ENCODE data around the gene KRT20. TPM values are rescaled to one million over a fixed set of nuclear protein-coding genes. Genes with fewer than 3 reads are reported as not detected.

Gene KRT20, protein sequence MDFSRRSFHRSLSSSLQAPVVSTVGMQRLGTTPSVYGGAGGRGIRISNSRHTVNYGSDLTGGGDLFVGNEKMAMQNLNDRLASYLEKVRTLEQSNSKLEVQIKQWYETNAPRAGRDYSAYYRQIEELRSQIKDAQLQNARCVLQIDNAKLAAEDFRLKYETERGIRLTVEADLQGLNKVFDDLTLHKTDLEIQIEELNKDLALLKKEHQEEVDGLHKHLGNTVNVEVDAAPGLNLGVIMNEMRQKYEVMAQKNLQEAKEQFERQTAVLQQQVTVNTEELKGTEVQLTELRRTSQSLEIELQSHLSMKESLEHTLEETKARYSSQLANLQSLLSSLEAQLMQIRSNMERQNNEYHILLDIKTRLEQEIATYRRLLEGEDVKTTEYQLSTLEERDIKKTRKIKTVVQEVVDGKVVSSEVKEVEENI
- total RNA-seq (2022; extraction: Qiagen RNA extraction; ENCODE audit: low read depth), result 0.17 to 0.52 TPM (median 0.26 TPM) in 5 replicates

DNA sequence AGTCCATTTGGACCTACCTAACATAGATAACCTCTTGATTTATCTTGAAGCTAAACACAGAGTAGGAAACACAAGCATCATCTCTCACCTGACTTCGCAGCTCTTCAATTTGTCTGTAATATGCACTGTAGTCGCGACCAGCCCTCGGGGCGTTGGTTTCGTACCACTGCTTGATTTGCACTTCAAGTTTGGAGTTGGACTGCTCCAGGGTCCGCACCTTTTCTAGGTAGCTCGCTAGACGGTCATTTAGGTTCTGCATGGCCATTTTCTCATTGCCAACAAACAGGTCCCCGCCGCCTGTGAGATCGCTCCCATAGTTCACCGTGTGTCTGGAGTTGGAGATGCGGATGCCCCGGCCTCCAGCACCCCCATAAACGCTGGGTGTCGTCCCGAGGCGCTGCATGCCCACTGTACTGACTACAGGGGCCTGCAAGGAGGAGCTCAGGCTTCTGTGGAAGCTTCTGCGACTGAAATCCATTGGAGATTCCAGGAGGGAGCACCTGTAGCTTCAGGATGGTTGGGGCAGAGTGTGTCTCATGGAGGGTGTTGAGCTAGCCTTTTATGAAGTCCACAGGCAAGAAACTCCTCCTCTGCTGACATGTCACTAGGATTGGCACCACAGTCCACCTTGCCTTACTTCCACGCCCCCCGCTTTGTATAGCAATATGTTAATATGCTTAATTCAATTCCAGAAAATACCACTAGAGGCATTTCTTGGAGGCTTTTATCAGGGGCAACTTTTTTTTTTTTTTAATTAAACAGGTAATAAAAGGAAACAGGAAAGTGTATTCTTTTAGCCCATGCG is at the start of gene KRT20:
TSS of gene KRT20 (minus strand) at position 535 of the 805 bp plus-strand sequence. CDS start at position 478, 57 bp downstream.

DNA sequence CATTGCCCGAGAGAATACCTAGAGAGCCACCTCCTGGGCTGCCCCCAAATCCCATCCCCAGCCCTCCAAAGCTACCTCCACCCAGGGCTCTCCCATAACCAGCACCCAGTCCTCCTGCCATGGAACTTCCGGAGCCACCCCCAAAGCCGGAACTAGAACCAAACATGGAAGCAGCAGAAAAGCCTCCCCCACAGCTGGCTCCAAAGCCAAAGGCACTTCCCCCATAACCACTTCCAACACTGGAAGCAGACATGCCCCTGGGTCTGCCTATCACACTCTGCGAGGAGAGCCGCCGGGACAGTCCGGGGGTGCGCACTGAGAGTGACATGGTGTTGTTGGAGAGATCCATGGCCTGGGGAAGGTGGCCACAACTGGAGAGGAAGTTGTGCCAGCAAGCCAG is 18.2 kb downstream of the KRT20 start, which contains the start of gene KRT12:
TSS of gene KRT12 (minus strand) at position 386 of the 400 bp plus-strand sequence. CDS start at position 349, 37 bp downstream.

Other genes with a start within 250 kb of the KRT20 start
- gene SMARCE1, start 237.4 kb downstream of the KRT20 start, total RNA-seq (2022; extraction: Qiagen RNA extraction; ENCODE audit: low read depth), result 109 to 118 TPM (median 115 TPM) in 5 replicates
- 0.38 to 0.66 TPM (median 0.58 TPM) in 5 replicates for gene KRT222, start 220.1 kb downstream of the KRT20 start, total RNA-seq (2022; extraction: Qiagen RNA extraction; ENCODE audit: low read depth)
- gene KRT24, start 181.5 kb downstream of the KRT20 start, total RNA-seq (2022; extraction: Qiagen RNA extraction; ENCODE audit: low read depth), result not detected in 5 replicates
- not detected in 5 replicates for gene KRT25, start 129.9 kb downstream of the KRT20 start, total RNA-seq (2022; extraction: Qiagen RNA extraction; ENCODE audit: low read depth)
- not detected in 5 replicates for gene KRT26, start 113.0 kb downstream of the KRT20 start, total RNA-seq (2022; extraction: Qiagen RNA extraction; ENCODE audit: low read depth)
- gene KRT27, start 102.7 kb downstream of the KRT20 start, total RNA-seq (2022; extraction: Qiagen RNA extraction; ENCODE audit: low read depth), result not detected in 5 replicates
- not detected in 5 replicates for gene KRT28, start 85.3 kb downstream of the KRT20 start, total RNA-seq (2022; extraction: Qiagen RNA extraction; ENCODE audit: low read depth)
- gene KRT10, start 62.6 kb downstream of the KRT20 start, total RNA-seq (2022; extraction: Qiagen RNA extraction; ENCODE audit: low read depth), result 83.2 to 124 TPM (median 115 TPM) in 5 replicates
- 0.08 TPM in 1 of 5 replicates, not detected in the others for gene KRT12, start 18.0 kb downstream of the KRT20 start, total RNA-seq (2022; extraction: Qiagen RNA extraction; ENCODE audit: low read depth)
- 0.08 TPM in 1 of 5 replicates, not detected in the others for gene KRT23, start 52.4 kb upstream of the KRT20 start, total RNA-seq (2022; extraction: Qiagen RNA extraction; ENCODE audit: low read depth)
- gene KRT39, start 81.7 kb upstream of the KRT20 start, total RNA-seq (2022; extraction: Qiagen RNA extraction; ENCODE audit: low read depth), result not detected in 5 replicates
- gene KRT40, start 99.1 kb upstream of the KRT20 start, total RNA-seq (2022; extraction: Qiagen RNA extraction; ENCODE audit: low read depth), result not detected in 5 replicates
- not detected in 5 replicates for gene KRTAP3-3, start 108.9 kb upstream of the KRT20 start, total RNA-seq (2022; extraction: Qiagen RNA extraction; ENCODE audit: low read depth)
- 0.16 to 0.35 TPM (median 0.30 TPM) in 3 of 5 replicates, not detected in the others for gene KRTAP3-2, start 114.7 kb upstream of the KRT20 start, total RNA-seq (2022; extraction: Qiagen RNA extraction; ENCODE audit: low read depth)
- gene KRTAP3-1, start 123.9 kb upstream of the KRT20 start, total RNA-seq (2022; extraction: Qiagen RNA extraction; ENCODE audit: low read depth), result not detected in 5 replicates
- gene KRTAP1-5, start 142.0 kb upstream of the KRT20 start, total RNA-seq (2022; extraction: Qiagen RNA extraction; ENCODE audit: low read depth), result 0.12 TPM in 1 of 5 replicates, not detected in the others
- not detected in 5 replicates for gene KRTAP1-4, start 145.0 kb upstream of the KRT20 start, total RNA-seq (2022; extraction: Qiagen RNA extraction; ENCODE audit: low read depth)
- gene KRTAP1-3, start 149.6 kb upstream of the KRT20 start, total RNA-seq (2022; extraction: Qiagen RNA extraction; ENCODE audit: low read depth), result not detected in 5 replicates
- not detected in 5 replicates for gene KRTAP1-1, start 156.2 kb upstream of the KRT20 start, total RNA-seq (2022; extraction: Qiagen RNA extraction; ENCODE audit: low read depth)
- not detected in 5 replicates for gene KRTAP2-1, start 162.1 kb upstream of the KRT20 start, total RNA-seq (2022; extraction: Qiagen RNA extraction; ENCODE audit: low read depth)
- not detected in 5 replicates for gene KRTAP2-2, start 170.0 kb upstream of the KRT20 start, total RNA-seq (2022; extraction: Qiagen RNA extraction; ENCODE audit: low read depth)
- gene KRTAP2-3, start 174.9 kb upstream of the KRT20 start, total RNA-seq (2022; extraction: Qiagen RNA extraction; ENCODE audit: low read depth), result 0.08 TPM in 1 of 5 replicates, not detected in the others
- gene KRTAP2-4, start 180.6 kb upstream of the KRT20 start, total RNA-seq (2022; extraction: Qiagen RNA extraction; ENCODE audit: low read depth), result not detected in 5 replicates
- not detected in 5 replicates for gene KRTAP4-7, start 198.9 kb upstream of the KRT20 start, total RNA-seq (2022; extraction: Qiagen RNA extraction; ENCODE audit: low read depth)
- 0.05 to 0.12 TPM in 2 of 5 replicates, not detected in the others for gene KRTAP4-8, start 212.9 kb upstream of the KRT20 start, total RNA-seq (2022; extraction: Qiagen RNA extraction; ENCODE audit: low read depth)
- not detected in 5 replicates for gene KRTAP4-16, start 217.0 kb upstream of the KRT20 start, total RNA-seq (2022; extraction: Qiagen RNA extraction; ENCODE audit: low read depth)
- not detected in 5 replicates for gene KRTAP4-9, start 220.1 kb upstream of the KRT20 start, total RNA-seq (2022; extraction: Qiagen RNA extraction; ENCODE audit: low read depth)
- not detected in 5 replicates for gene KRTAP4-11, start 233.1 kb upstream of the KRT20 start, total RNA-seq (2022; extraction: Qiagen RNA extraction; ENCODE audit: low read depth)
- gene KRTAP4-12, start 238.9 kb upstream of the KRT20 start, total RNA-seq (2022; extraction: Qiagen RNA extraction; ENCODE audit: low read depth), result not detected in 5 replicates